ENCODE results near the gene BLNK. TPM values are rescaled to one million over a fixed set of nuclear protein-coding genes. Genes with fewer than 3 reads are reported as not detected.

The BLNK gene
- total and polyA plus RNA-seq, 2 donors (not counting 1 experiment from before 2014, with no cell fraction given): 153 to 205 TPM

DNA sequence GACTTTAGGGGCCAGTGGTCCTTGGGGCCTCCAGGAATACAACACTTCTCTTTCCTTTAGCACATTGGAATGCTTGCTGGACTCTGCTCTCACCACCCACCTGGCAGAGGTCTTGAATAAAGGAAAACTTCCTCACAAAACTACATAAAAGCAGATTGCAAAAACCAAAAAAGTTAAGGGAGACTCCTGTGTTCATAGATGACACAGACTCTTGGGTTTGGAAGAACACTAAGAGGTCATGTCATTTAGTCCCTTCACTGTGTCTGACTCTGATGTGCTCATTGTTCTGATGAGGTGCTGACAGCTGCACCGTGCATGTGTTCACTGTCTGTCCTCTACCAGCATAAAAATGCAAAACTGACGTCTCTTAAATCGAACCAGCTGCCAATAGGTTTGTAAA is 11.4 kb downstream of the BLNK start:
- POLR2A ChIA-PET: interaction anchor here (0.7 kb wide), 1 partner anchor 78 kb away, joined by 6 read pairs; no protein-coding TSS in a partner anchor
- no CpG with 5 or more reads among the region's 3 CpGs for WGBS (ENCODE audit: insufficient coverage)
- H3K79me2 ChIP-seq (ENCODE audit: control insufficient read depth, insufficient read depth, low read length): peaks cover 98% of the 10 kb centered on the region

GRCh38 chr10:96259150-96259549 is 12.2 kb downstream of the BLNK start:
- no peaks in the 10 kb centered on the region for H3K27me3 Mint-ChIP-seq
- intact Hi-C loops (cut with micrococcal nuclease): no loop called here
- Histone ChIP-seq H3K4me3 (ENCODE audit: control extremely low read depth in 1 of 5, extremely low read depth in 1 of 5, insufficient read depth in 1 of 5, low read depth in 2 of 5, low read length in 4 of 5) (no peak overlapping the region), H4K20me1 (ENCODE audit: control insufficient read depth, insufficient read depth, low read length, poor library complexity, severe bottlenecking) (peaks cover 79% of the 10 kb centered on the region), H2AFZ (ENCODE audit: insufficient read depth, low read depth, low read length, poor library complexity, severe bottlenecking) (no peak overlapping the region), H3K4me1 (ENCODE audit: control insufficient read depth in 2 of 2, insufficient read depth in 2 of 2, low read length in 2 of 2) (peaks cover 86 to 88% of the 10 kb centered on the region in 2 donors), H3K4me2 (replicated peaks; ENCODE audit: low read depth, low read length, poor library complexity, severe bottlenecking) (peak overlapping the region; percentile 40), H3K27ac (ENCODE audit: low read length in 2 of 2) (peak overlapping the region; percentile 13 to 79), H3K27me3 (replicated peaks in 1 of 4; ENCODE audit: control extremely low read depth in 1 of 4, control insufficient read depth in 3 of 4, insufficient read depth in 4 of 4, low read length in 3 of 4) (no peaks in the 10 kb centered on the region), H3K36me3 (replicated peaks in 1 of 2; ENCODE audit: control extremely low read depth in 1 of 2, control insufficient read depth in 1 of 2, extremely low read depth in 1 of 2, insufficient read depth in 2 of 2, low read length in 1 of 2) (peaks cover 2 to 55% of the 10 kb centered on the region in 2 experiments), H3K9ac (ENCODE audit: low read length) (peak overlapping the region; percentile 27), H3K79me2 (ENCODE audit: control insufficient read depth, insufficient read depth, low read length) (peaks cover 98% of the 10 kb centered on the region), H3K9me3 (ENCODE audit: control extremely low read depth in 1 of 3, control insufficient read depth in 2 of 3, insufficient read depth in 1 of 3, low read length in 2 of 3) (no peaks in the 10 kb centered on the region)
- ChIA-PET POLR2A (interaction anchor here (1.0 kb wide), 1 partner anchor 12 kb away, joined by 3 read pairs; the partner anchor contains the start of gene BLNK), CTCF (interaction anchor here (1.2 to 15.0 kb wide), 5 partner anchors 10 to 35 kb away, joined by 3 to 111 read pairs (median 6); partner anchors contain the start of gene BLNK)
- no peaks in the 10 kb centered on the region for H3K9me3 Mint-ChIP-seq (ENCODE audit: insufficient read depth)
- no peak for DNase-seq
- TF ChIP-seq, protein P1, sequence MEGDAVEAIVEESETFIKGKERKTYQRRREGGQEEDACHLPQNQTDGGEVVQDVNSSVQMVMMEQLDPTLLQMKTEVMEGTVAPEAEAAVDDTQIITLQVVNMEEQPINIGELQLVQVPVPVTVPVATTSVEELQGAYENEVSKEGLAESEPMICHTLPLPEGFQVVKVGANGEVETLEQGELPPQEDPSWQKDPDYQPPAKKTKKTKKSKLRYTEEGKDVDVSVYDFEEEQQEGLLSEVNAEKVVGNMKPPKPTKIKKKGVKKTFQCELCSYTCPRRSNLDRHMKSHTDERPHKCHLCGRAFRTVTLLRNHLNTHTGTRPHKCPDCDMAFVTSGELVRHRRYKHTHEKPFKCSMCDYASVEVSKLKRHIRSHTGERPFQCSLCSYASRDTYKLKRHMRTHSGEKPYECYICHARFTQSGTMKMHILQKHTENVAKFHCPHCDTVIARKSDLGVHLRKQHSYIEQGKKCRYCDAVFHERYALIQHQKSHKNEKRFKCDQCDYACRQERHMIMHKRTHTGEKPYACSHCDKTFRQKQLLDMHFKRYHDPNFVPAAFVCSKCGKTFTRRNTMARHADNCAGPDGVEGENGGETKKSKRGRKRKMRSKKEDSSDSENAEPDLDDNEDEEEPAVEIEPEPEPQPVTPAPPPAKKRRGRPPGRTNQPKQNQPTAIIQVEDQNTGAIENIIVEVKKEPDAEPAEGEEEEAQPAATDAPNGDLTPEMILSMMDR (IDR thresholded peaks at IDR 0.05): no peak
- no peak for ATAC-seq (ENCODE audit: low read depth)
- 80% methylated on average over 1 of the region's 6 CpGs for WGBS (ENCODE audit: insufficient coverage)
- peaks cover 82% of the 10 kb centered on the region for H3K4me1 Mint-ChIP-seq
- H3K4me3 Mint-ChIP-seq: peak overlapping the region; percentile 58
- peak overlapping the region; percentile 74 for H3K27ac Mint-ChIP-seq

More for the DNA sequence above, 11.4 kb downstream of the BLNK start:
- peaks cover 81% of the 10 kb centered on the region for H4K20me1 ChIP-seq (ENCODE audit: control insufficient read depth, insufficient read depth, low read length, poor library complexity, severe bottlenecking)
- peaks cover 0 to 58% of the 10 kb centered on the region in 2 experiments for H3K36me3 ChIP-seq (replicated peaks in 1 of 2; ENCODE audit: control extremely low read depth in 1 of 2, control insufficient read depth in 1 of 2, extremely low read depth in 1 of 2, insufficient read depth in 2 of 2, low read length in 1 of 2)
- ATAC-seq (ENCODE audit: low read depth) (no peak), DNase-seq (no peak)
- no peak overlapping the region for H2AFZ ChIP-seq (ENCODE audit: insufficient read depth, low read depth, low read length, poor library complexity, severe bottlenecking)
- Mint-ChIP-seq H3K4me1 (peaks cover 84% of the 10 kb centered on the region), H3K4me3 (peak overlapping the region; percentile 44), H3K27ac (peak overlapping the region; percentile 77), H3K9me3 (ENCODE audit: insufficient read depth) (no peaks in the 10 kb centered on the region), H3K27me3 (no peaks in the 10 kb centered on the region)
- peak overlapping the region; percentile 16 for H3K9ac ChIP-seq (ENCODE audit: low read length)
- no peak overlapping the region for H3K4me3 ChIP-seq (ENCODE audit: control extremely low read depth in 1 of 5, extremely low read depth in 1 of 5, insufficient read depth in 1 of 5, low read depth in 2 of 5, low read length in 4 of 5)
- peak overlapping the region; percentile 40 for H3K4me2 ChIP-seq (replicated peaks; ENCODE audit: low read depth, low read length, poor library complexity, severe bottlenecking)
- CTCF ChIA-PET: interaction anchor here (1.2 to 15.0 kb wide), 3 partner anchors 10 to 34 kb away, joined by 4 to 111 read pairs (median 46); no protein-coding TSS in a partner anchor
- no peaks in the 10 kb centered on the region for H3K9me3 ChIP-seq (ENCODE audit: control extremely low read depth in 1 of 3, control insufficient read depth in 2 of 3, insufficient read depth in 1 of 3, low read length in 2 of 3)
- H3K27ac ChIP-seq (ENCODE audit: low read length in 2 of 2): peak overlapping the region; percentile 24 to 79
- H3K27me3 ChIP-seq (replicated peaks in 1 of 4; ENCODE audit: control extremely low read depth in 1 of 4, control insufficient read depth in 3 of 4, insufficient read depth in 4 of 4, low read length in 3 of 4): no peaks in the 10 kb centered on the region
- TF ChIP-seq, protein P1 (IDR thresholded peaks at IDR 0.05): no peak
- intact Hi-C loops (cut with micrococcal nuclease): no loop called here
- H3K4me1 ChIP-seq (ENCODE audit: control insufficient read depth in 2 of 2, insufficient read depth in 2 of 2, low read length in 2 of 2): peaks cover 89 to 93% of the 10 kb centered on the region in 2 donors

All from B cell (primary cell).